Astrocyte (in vitro differentiated cells and primary cell): ENCODE results near the gene MNAT1. TPM values are rescaled to one million over a fixed set of nuclear protein-coding genes. Genes with fewer than 3 reads are reported as not detected.
A peak's percentile ranks its signal among the peaks of the same experiment; 100 is the strongest.

Experiments used
- DNase-seq: peaks from one replicate; pipeline ENCODE4 v3.0.0-alpha.2; 2010; ENCODE audit warnings: low read depth
- FAIRE-seq: peaks from 2 replicates; lab custom pipeline; 2011; peaks lifted over from hg19 to GRCh38; lab: Jason Lieb, UNC
- H2AFZ ChIP-seq: 2 replicates; pipeline ENCODE4 v1.6.0; 2012; ENCODE audit warnings: low read depth, low read length, inconsistent platforms
- H3K27ac ChIP-seq: 2 replicates; pipeline ENCODE4 v1.5.1; 2011; ENCODE audit warnings: low read depth, low read length, inconsistent platforms
- H3K27me3 ChIP-seq: 2 replicates; pipeline ENCODE4 v1.6.0; 2011; ENCODE audit warnings: low read length, inconsistent platforms; ENCODE audit not compliant: insufficient read depth
- H3K36me3 ChIP-seq: 2 replicates; pipeline ENCODE4 v1.5.1; 2011; ENCODE audit warnings: low read length, inconsistent platforms; ENCODE audit not compliant: insufficient read depth
- H3K4me1 ChIP-seq: 2 replicates; pipeline ENCODE4 v1.5.1; 2011; ENCODE audit warnings: low read length, inconsistent platforms; ENCODE audit not compliant: insufficient read depth
- H3K4me2 ChIP-seq: 2 replicates; pipeline ENCODE4 v1.6.0; 2012; ENCODE audit warnings: low read length, inconsistent platforms
- H3K4me3 ChIP-seq: 2 replicates; pipeline ENCODE4 v1.5.1; 2011; ENCODE audit warnings: low read depth, mild to moderate bottlenecking, low read length, inconsistent platforms; ENCODE audit not compliant: insufficient read depth
- H3K79me2 ChIP-seq: 2 replicates; pipeline ENCODE4 v1.6.0; 2012; ENCODE audit warnings: mild to moderate bottlenecking, low read length, inconsistent platforms; ENCODE audit not compliant: insufficient read depth
- H3K9ac ChIP-seq: 2 replicates; pipeline ENCODE4 v1.6.0; 2012; ENCODE audit warnings: mild to moderate bottlenecking, low read length, inconsistent platforms
- H3K9me3 ChIP-seq: 2 replicates; pipeline ENCODE4 v1.5.1; 2012; ENCODE audit warnings: low read depth, mild to moderate bottlenecking, low read length, inconsistent platforms; ENCODE audit not compliant: insufficient read depth
- H4K20me1 ChIP-seq: 2 replicates; pipeline ENCODE4 v1.6.0; 2012; ENCODE audit warnings: low read length, inconsistent platforms; ENCODE audit not compliant: insufficient read depth
- H3K27ac Mint-ChIP-seq: one replicate; pipeline ENCODE4 v1.8.0; 2021; ENCODE audit warnings: mild to moderate bottlenecking, mixed read lengths; ENCODE audit not compliant: unreplicated experiment
- H3K27me3 Mint-ChIP-seq: one replicate; pipeline ENCODE4 v1.8.0; 2021; ENCODE audit warnings: low read depth, mixed read lengths; ENCODE audit not compliant: unreplicated experiment
- H3K36me3 Mint-ChIP-seq: one replicate; pipeline ENCODE4 v1.8.0; 2021; ENCODE audit warnings: low read depth, mixed read lengths; ENCODE audit not compliant: unreplicated experiment
- H3K4me1 Mint-ChIP-seq: one replicate; pipeline ENCODE4 v1.8.0; 2021; ENCODE audit warnings: low read depth, mixed read lengths; ENCODE audit not compliant: unreplicated experiment
- H3K4me3 Mint-ChIP-seq: one replicate; pipeline ENCODE4 v1.8.0; 2021; ENCODE audit warnings: mild to moderate bottlenecking, moderate library complexity, mixed read lengths; ENCODE audit not compliant: unreplicated experiment
- H3K9me3 Mint-ChIP-seq: one replicate; pipeline ENCODE4 v1.8.0; 2021; ENCODE audit warnings: mild to moderate bottlenecking, mixed read lengths; ENCODE audit not compliant: unreplicated experiment
- CTCF ChIP-seq: IDR thresholded peaks from 2 replicates; pipeline ENCODE4 v1.5.1; 2011; ENCODE audit warnings: low read depth, mild to moderate bottlenecking, inconsistent platforms, low read length, moderate library complexity; ENCODE audit not compliant: insufficient read depth
- EZH2 ChIP-seq: IDR thresholded peaks from 2 replicates; pipeline ENCODE4 v1.6.1; 2012; ENCODE audit warnings: mild to moderate bottlenecking, low read length, inconsistent platforms; ENCODE audit not compliant: insufficient read depth
- total RNA-seq: library from RNA; stranded (reverse); gene quantifications from 2 replicates; pipeline ENCODE4 v1.2.1, GENCODE V29; 2021

MNAT1 gene
- total RNA-seq, 1 donor from 2014 or later = 36.0 TPM

GRCh38 chr14:60713513-60713912 lies 21.0 kb upstream of the MNAT1 start:
- no peak overlapping the region for H3K4me3 Mint-ChIP-seq
- no peak overlapping the region for H3K27ac ChIP-seq
- H3K27me3 Mint-ChIP-seq = no peaks in the 10 kb centered on the region
- H4K20me1 ChIP-seq = peaks cover 44% of the 10 kb centered on the region
- peaks cover 22% of the 10 kb centered on the region for H3K36me3 ChIP-seq
- no peaks in the 10 kb centered on the region for H3K9me3 Mint-ChIP-seq
- H2AFZ ChIP-seq = no peak overlapping the region
- peaks cover 3% of the 10 kb centered on the region for H3K4me1 Mint-ChIP-seq
- H3K4me3 ChIP-seq = no peak overlapping the region
- FAIRE-seq (no peak), DNase-seq (no peak)
- TF ChIP-seq CTCF = no peak
- no peak for TF ChIP-seq EZH2
- H3K79me2 ChIP-seq = peaks cover 32% of the 10 kb centered on the region
- no peak overlapping the region for H3K4me2 ChIP-seq
- no peaks in the 10 kb centered on the region for H3K9me3 ChIP-seq
- H3K4me1 ChIP-seq = no peaks in the 10 kb centered on the region
- H3K27me3 ChIP-seq = no peaks in the 10 kb centered on the region
- no peak overlapping the region for H3K27ac Mint-ChIP-seq
- no peak overlapping the region for H3K9ac ChIP-seq
- H3K36me3 Mint-ChIP-seq = peaks cover 7% of the 10 kb centered on the region

GRCh38 chr14:60720391-60720790 lies 14.2 kb upstream of the MNAT1 start:
- Histone ChIP-seq H3K9me3 (no peaks in the 10 kb centered on the region), H3K27me3 (no peaks in the 10 kb centered on the region), H3K4me2 (peak overlapping the region; percentile 99), H3K27ac (no peak overlapping the region), H2AFZ (no peak overlapping the region), H3K79me2 (peaks cover 73% of the 10 kb centered on the region), H3K9ac (no peak overlapping the region), H3K36me3 (peaks cover 16% of the 10 kb centered on the region), H3K4me1 (peaks cover 14% of the 10 kb centered on the region), H4K20me1 (peaks cover 53% of the 10 kb centered on the region), H3K4me3 (peak overlapping the region; percentile 89)
- H3K4me1 Mint-ChIP-seq = peaks cover 11% of the 10 kb centered on the region
- H3K9me3 Mint-ChIP-seq = no peaks in the 10 kb centered on the region
- DNase-seq (no peak), FAIRE-seq (no peak)
- H3K4me3 Mint-ChIP-seq = peak overlapping the region; percentile 88
- H3K36me3 Mint-ChIP-seq = peaks cover 2% of the 10 kb centered on the region
- H3K27me3 Mint-ChIP-seq = no peaks in the 10 kb centered on the region
- H3K27ac Mint-ChIP-seq = no peak overlapping the region
- TF ChIP-seq CTCF (no peak), EZH2 (no peak)

- peaks cover 47% of the 10 kb centered on the region for H4K20me1 ChIP-seq
- no peak overlapping the region for H3K27ac ChIP-seq
- no peaks in the 10 kb centered on the region for H3K36me3 Mint-ChIP-seq
- H3K36me3 ChIP-seq = peaks cover 16% of the 10 kb centered on the region
- H3K27me3 ChIP-seq = no peaks in the 10 kb centered on the region
- H3K79me2 ChIP-seq = peaks cover 68% of the 10 kb centered on the region
- peak overlapping the region; percentile 97 for H3K9ac ChIP-seq
- peak overlapping the region; percentile 89 for H3K4me3 ChIP-seq
- H3K4me1 ChIP-seq = peaks cover 14% of the 10 kb centered on the region
- H3K9me3 ChIP-seq = no peaks in the 10 kb centered on the region
- H3K9me3 Mint-ChIP-seq = no peaks in the 10 kb centered on the region
- H3K4me1 Mint-ChIP-seq = peaks cover 11% of the 10 kb centered on the region
- no peaks in the 10 kb centered on the region for H3K27me3 Mint-ChIP-seq
- FAIRE-seq (no peak), DNase-seq (no peak)
- peak overlapping the region; percentile 92 for H3K27ac Mint-ChIP-seq
- TF ChIP-seq EZH2 (no peak), CTCF (no peak)
- peak overlapping the region; percentile 38 for H2AFZ ChIP-seq
- H3K4me3 Mint-ChIP-seq = peak overlapping the region; percentile 88
- peak overlapping the region; percentile 99 for H3K4me2 ChIP-seq
Observed at GRCh38 chr14:60720962-60721325, 13.6 kb upstream of the MNAT1 start.
